DMS 273 (cell line): ENCODE results near the gene ZBTB7A.

Experiments used
- DNase-seq: peaks from one replicate; lab custom pipeline; 2025; ENCODE audit not compliant: unreplicated experiment; lab: John Stamatoyannopoulos, UW

The ZBTB7A gene

GRCh38 chr19:4068047-4068966 is 1.6 kb upstream of the ZBTB7A start:
- no peak for DNase-seq

GRCh38 chr19:4067396-4068046 is 822 bp upstream of the ZBTB7A start:
- peak; percentile 65 for DNase-seq

- no peak for DNase-seq
Measured at GRCh38 chr19:4066176-4066606, 508 bp downstream of the ZBTB7A start.

- DNase-seq = peak; percentile 99
Measured at GRCh38 chr19:4065430-4066175, 1.1 kb downstream of the ZBTB7A start.

- DNase-seq = peak; percentile 75
Measured at GRCh38 chr19:4064496-4065260, 2.0 kb downstream of the ZBTB7A start.

- DNase-seq = peak; percentile 58
Measured at GRCh38 chr19:4064149-4064495, 2.6 kb downstream of the ZBTB7A start.

- DNase-seq = no peak
Measured at GRCh38 chr19:4063369-4064148, 3.1 kb downstream of the ZBTB7A start.

GRCh38 chr19:4062419-4063368 is 4.0 kb downstream of the ZBTB7A start:
- no peak for DNase-seq

GRCh38 chr19:4061683-4062418 is 4.8 kb downstream of the ZBTB7A start:
- peak; percentile 51 for DNase-seq

GRCh38 chr19:4061178-4061682 is 5.5 kb downstream of the ZBTB7A start:
- DNase-seq = peak; percentile 65

- no peak for DNase-seq
Measured at GRCh38 chr19:4060621-4061177, 6.0 kb downstream of the ZBTB7A start.

- DNase-seq = peak; percentile 45
Measured at GRCh38 chr19:4059891-4060620, 6.6 kb downstream of the ZBTB7A start.

GRCh38 chr19:4059453-4059871 is 7.2 kb downstream of the ZBTB7A start:
- no peak for DNase-seq

GRCh38 chr19:4058693-4059452 is 7.8 kb downstream of the ZBTB7A start:
- peak; percentile 81 for DNase-seq

GRCh38 chr19:4057931-4058692 is 8.6 kb downstream of the ZBTB7A start:
- peak; percentile 40 for DNase-seq

- DNase-seq = no peak
Measured at GRCh38 chr19:4055209-4055552, 11.5 kb downstream of the ZBTB7A start.
